Measurements from ENCODE around the gene PAQR6. TPM values are rescaled to one million over a fixed set of nuclear protein-coding genes. Genes with fewer than 3 reads are reported as not detected.

PAQR6 gene
- total and polyA plus RNA-seq, 10 of the 15 experiments (the other 5 are each of a cell fraction or from before 2014, with no cell fraction given): 0.42 to 4.5 (median 1.3) TPM

DNA sequence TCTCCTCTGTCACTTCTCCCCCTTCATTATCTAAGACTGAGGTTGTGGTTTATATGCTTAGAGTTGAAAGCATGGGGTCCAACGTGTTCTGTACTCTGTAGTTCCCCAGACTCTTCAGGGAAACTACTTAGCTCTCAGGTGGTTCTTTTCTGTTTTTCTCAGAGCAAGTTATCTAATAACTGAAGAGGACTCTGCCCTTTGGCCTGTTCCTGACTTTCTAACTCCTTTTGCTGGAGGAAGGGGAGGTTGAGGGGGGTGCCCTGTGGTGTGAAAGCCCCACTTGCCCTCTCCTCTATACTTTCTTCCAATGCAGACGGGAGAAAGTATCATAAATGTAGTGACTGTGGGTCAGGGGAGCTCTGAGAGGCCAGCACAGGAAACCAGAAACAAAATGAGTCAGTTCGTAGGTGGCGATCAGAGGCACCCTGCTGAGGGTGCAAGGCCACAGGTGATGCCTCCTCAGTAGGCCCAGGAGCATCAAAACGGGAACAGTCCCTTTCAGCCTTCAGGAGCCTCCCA is 49.0 kb downstream of the PAQR6 start (continued):
- TF ChIP-seq, protein P1, sequence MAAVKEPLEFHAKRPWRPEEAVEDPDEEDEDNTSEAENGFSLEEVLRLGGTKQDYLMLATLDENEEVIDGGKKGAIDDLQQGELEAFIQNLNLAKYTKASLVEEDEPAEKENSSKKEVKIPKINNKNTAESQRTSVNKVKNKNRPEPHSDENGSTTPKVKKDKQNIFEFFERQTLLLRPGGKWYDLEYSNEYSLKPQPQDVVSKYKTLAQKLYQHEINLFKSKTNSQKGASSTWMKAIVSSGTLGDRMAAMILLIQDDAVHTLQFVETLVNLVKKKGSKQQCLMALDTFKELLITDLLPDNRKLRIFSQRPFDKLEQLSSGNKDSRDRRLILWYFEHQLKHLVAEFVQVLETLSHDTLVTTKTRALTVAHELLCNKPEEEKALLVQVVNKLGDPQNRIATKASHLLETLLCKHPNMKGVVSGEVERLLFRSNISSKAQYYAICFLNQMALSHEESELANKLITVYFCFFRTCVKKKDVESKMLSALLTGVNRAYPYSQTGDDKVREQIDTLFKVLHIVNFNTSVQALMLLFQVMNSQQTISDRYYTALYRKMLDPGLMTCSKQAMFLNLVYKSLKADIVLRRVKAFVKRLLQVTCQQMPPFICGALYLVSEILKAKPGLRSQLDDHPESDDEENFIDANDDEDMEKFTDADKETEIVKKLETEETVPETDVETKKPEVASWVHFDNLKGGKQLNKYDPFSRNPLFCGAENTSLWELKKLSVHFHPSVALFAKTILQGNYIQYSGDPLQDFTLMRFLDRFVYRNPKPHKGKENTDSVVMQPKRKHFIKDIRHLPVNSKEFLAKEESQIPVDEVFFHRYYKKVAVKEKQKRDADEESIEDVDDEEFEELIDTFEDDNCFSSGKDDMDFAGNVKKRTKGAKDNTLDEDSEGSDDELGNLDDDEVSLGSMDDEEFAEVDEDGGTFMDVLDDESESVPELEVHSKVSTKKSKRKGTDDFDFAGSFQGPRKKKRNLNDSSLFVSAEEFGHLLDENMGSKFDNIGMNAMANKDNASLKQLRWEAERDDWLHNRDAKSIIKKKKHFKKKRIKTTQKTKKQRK (IDR thresholded peaks at IDR 0.05; ENCODE audit: low read depth, low read length): no peak
- TF ChIP-seq, protein P2, sequence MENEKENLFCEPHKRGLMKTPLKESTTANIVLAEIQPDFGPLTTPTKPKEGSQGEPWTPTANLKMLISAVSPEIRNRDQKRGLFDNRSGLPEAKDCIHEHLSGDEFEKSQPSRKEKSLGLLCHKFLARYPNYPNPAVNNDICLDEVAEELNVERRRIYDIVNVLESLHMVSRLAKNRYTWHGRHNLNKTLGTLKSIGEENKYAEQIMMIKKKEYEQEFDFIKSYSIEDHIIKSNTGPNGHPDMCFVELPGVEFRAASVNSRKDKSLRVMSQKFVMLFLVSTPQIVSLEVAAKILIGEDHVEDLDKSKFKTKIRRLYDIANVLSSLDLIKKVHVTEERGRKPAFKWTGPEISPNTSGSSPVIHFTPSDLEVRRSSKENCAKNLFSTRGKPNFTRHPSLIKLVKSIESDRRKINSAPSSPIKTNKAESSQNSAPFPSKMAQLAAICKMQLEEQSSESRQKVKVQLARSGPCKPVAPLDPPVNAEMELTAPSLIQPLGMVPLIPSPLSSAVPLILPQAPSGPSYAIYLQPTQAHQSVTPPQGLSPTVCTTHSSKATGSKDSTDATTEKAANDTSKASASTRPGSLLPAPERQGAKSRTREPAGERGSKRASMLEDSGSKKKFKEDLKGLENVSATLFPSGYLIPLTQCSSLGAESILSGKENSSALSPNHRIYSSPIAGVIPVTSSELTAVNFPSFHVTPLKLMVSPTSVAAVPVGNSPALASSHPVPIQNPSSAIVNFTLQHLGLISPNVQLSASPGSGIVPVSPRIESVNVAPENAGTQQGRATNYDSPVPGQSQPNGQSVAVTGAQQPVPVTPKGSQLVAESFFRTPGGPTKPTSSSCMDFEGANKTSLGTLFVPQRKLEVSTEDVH (IDR thresholded peaks at IDR 0.05; ENCODE audit: low read depth, partially characterized antibody): no peak
- TF ChIP-seq MTA3 (IDR thresholded peaks at IDR 0.05; ENCODE audit: borderline replicate concordance, low read length): no peak
- TF ChIP-seq NBN (IDR thresholded peaks at IDR 0.05): 0 out of 2 replicates have a peak, but pooled peaks have one; percentile 56
- no peak for TF ChIP-seq ZSCAN29 (IDR thresholded peaks at IDR 0.05)
- TF ChIP-seq GABPA (IDR thresholded peaks at IDR 0.05; ENCODE audit: low read depth): no peak
- no peak for TF ChIP-seq RB1 (IDR thresholded peaks at IDR 0.05; ENCODE audit: borderline replicate concordance)
- TF ChIP-seq HDGF (IDR thresholded peaks at IDR 0.05): no peak
- TF ChIP-seq ATF7 (IDR thresholded peaks at IDR 0.05; ENCODE audit: low read depth): no peak; the same call in 1 of the 2 replicates
- TF ChIP-seq FOXK2 (IDR thresholded peaks at IDR 0.05): no peak
- TF ChIP-seq, protein P3, sequence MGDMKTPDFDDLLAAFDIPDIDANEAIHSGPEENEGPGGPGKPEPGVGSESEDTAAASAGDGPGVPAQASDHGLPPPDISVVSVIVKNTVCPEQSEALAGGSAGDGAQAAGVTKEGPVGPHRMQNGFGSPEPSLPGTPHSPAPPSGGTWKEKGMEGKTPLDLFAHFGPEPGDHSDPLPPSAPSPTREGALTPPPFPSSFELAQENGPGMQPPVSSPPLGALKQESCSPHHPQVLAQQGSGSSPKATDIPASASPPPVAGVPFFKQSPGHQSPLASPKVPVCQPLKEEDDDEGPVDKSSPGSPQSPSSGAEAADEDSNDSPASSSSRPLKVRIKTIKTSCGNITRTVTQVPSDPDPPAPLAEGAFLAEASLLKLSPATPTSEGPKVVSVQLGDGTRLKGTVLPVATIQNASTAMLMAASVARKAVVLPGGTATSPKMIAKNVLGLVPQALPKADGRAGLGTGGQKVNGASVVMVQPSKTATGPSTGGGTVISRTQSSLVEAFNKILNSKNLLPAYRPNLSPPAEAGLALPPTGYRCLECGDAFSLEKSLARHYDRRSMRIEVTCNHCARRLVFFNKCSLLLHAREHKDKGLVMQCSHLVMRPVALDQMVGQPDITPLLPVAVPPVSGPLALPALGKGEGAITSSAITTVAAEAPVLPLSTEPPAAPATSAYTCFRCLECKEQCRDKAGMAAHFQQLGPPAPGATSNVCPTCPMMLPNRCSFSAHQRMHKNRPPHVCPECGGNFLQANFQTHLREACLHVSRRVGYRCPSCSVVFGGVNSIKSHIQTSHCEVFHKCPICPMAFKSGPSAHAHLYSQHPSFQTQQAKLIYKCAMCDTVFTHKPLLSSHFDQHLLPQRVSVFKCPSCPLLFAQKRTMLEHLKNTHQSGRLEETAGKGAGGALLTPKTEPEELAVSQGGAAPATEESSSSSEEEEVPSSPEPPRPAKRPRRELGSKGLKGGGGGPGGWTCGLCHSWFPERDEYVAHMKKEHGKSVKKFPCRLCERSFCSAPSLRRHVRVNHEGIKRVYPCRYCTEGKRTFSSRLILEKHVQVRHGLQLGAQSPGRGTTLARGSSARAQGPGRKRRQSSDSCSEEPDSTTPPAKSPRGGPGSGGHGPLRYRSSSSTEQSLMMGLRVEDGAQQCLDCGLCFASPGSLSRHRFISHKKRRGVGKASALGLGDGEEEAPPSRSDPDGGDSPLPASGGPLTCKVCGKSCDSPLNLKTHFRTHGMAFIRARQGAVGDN (IDR thresholded peaks at IDR 0.05): peak; percentile 47; the same call in 1 of the 2 replicates
- no peak for TF ChIP-seq ZNF217 (IDR thresholded peaks at IDR 0.05)
- peak in 1 of 2 experiments; percentile 46; a peak in 1 of 4 replicates for TF ChIP-seq IKZF2 (IDR thresholded peaks at IDR 0.05)
- TF ChIP-seq, protein P4, sequence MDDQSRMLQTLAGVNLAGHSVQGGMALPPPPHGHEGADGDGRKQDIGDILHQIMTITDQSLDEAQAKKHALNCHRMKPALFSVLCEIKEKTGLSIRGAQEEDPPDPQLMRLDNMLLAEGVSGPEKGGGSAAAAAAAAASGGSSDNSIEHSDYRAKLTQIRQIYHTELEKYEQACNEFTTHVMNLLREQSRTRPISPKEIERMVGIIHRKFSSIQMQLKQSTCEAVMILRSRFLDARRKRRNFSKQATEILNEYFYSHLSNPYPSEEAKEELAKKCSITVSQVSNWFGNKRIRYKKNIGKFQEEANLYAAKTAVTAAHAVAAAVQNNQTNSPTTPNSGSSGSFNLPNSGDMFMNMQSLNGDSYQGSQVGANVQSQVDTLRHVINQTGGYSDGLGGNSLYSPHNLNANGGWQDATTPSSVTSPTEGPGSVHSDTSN (IDR thresholded peaks at IDR 0.05; ENCODE audit: insufficient replicate concordance, low read depth, low read length): no peak
- no peak for TF ChIP-seq LARP7 (IDR thresholded peaks at IDR 0.05)
- no peak for TF ChIP-seq ZZZ3 (IDR thresholded peaks at IDR 0.05; ENCODE audit: control insufficient read depth, insufficient read length, low read depth)
- no peak for TF ChIP-seq STAT1 (conservative IDR thresholded peaks at IDR 0.05)
- TF ChIP-seq TAF1 (IDR thresholded peaks at IDR 0.05; ENCODE audit: borderline replicate concordance, low read depth, low read length): no peak
- TF ChIP-seq NRF1 (conservative IDR thresholded peaks at IDR 0.05; ENCODE audit: low read depth, low read length): no peak
- no peak for TF ChIP-seq KLF5 (IDR thresholded peaks at IDR 0.05; ENCODE audit: partially characterized antibody)
- no peak for TF ChIP-seq SIN3A (IDR thresholded peaks at IDR 0.05; ENCODE audit: low read depth, low read length)
- no peak for TF ChIP-seq ZNF274 (IDR thresholded peaks at IDR 0.05; ENCODE audit: insufficient read depth, insufficient read length)

Measured in GM12878 (cell line).